Thyroid gland (tissue), 4 donors: ENCODE measurements around the gene BRD4. TPM values are rescaled to one million over a fixed set of nuclear protein-coding genes. Genes with fewer than 3 reads are reported as not detected.
"Not testable (repeated sequence)": the region's sequence is repeated elsewhere in the genome, so short reads cannot be mapped to it uniquely, and the experiment has no call there.

Source experiments
- DNase-seq, 2 donors: peaks; one replicate each; pipeline ENCODE4 v3.0.0-alpha.2; 2019
- H3K27ac ChIP-seq, 3 donors: fragments of 200-600 bp; sonication (generic); 1 replicate in 2 of 3; 2 replicates in 1 of 3; pipeline ENCODE4 v1.5.1; 2016 to 2019; ENCODE audit warnings: mild to moderate bottlenecking in 1 of 3, moderate library complexity in 1 of 3
- H3K27me3 ChIP-seq: fragments of 200-600 bp; sonication (generic); one replicate; pipeline ENCODE4 v1.5.1; 2019
- H3K36me3 ChIP-seq, 2 donors: fragments of 200-600 bp; sonication (generic); one replicate each; pipeline ENCODE4 v1.5.1; 2016 to 2019
- H3K4me1 ChIP-seq, 2 donors: fragments of 200-600 bp; sonication (generic); one replicate each; pipeline ENCODE4 v1.5.1; 2017 to 2019
- H3K4me3 ChIP-seq, 3 donors: fragments of 200-600 bp; sonication (generic); replicated peaks in 1 of 3; 1 replicate in 2 of 3; 2 replicates in 1 of 3; pipeline ENCODE4 v1.5.1; 2016; ENCODE audit warnings: mild to moderate bottlenecking in 1 of 3
- H3K9me3 ChIP-seq: fragments of 200-600 bp; sonication (generic); one replicate; pipeline ENCODE4 v1.5.1; 2017
- CTCF ChIP-seq, 6 experiments: fragments of 200-600 bp in 3 of 6; fragments of 450-650 bp in 3 of 6; sonication (generic) in 3 of 6; IDR thresholded peaks; one replicate each; pipeline ENCODE4 v1.5.1; 2016 to 2019; ENCODE audit warnings: antibody characterized with exemption in 6 of 6, mild to moderate bottlenecking in 2 of 6, inconsistent platforms in 1 of 6, moderate library complexity in 1 of 6
- POLR2A ChIP-seq, 2 donors: fragments of 450-650 bp; IDR thresholded peaks; one replicate each; pipeline ENCODE4 v1.6.1; 2017; ENCODE audit warnings: antibody characterized with exemption in 2 of 2, mild to moderate bottlenecking in 2 of 2, moderate library complexity in 1 of 2
- WGBS, 2 donors: methylation state at CpG; one replicate each; pipeline ENCODE4 v1.1.5; 2017; 5-methylcytosine and 5-hydroxymethylcytosine counted together
- intact Hi-C: fragments of 100-400 bp; cut with DNase I; formaldehyde crosslinking; loops from one replicate; pipeline ENCODE4 v1.15.1; 2023
- total RNA-seq, 4 donors: library from RNA; depleted of rRNA; stranded (reverse); fragments of >200 nt; gene quantifications; one replicate each; pipeline ENCODE4 v1.2.3, GENCODE V29; 2016

BRD4 gene
- total RNA-seq, 4 donors from 2014 or later = 20.8 to 78.1 (median 32.4) TPM

GRCh38 chr19:15360015-15360414, 27.7 kb upstream of the BRD4 start:
- DNase-seq, H3K27me3 ChIP-seq, H3K4me3 ChIP-seq, intact Hi-C loops, H3K4me1 ChIP-seq, H3K9me3 ChIP-seq, H3K27ac ChIP-seq: not testable (repeated sequence)
- 79 to 87% methylated on average over 4 of the region's 4 CpGs for WGBS, 2 donors
- H3K36me3 ChIP-seq = peaks cover 63 to 64% of the 10 kb centered on the region in 2 donors

- 85 to 92% methylated on average over 3 of the region's 3 CpGs for WGBS, 2 donors
- intact Hi-C loops = no loop called here
Measured at GRCh38 chr19:15358918-15359317, 26.6 kb upstream of the BRD4 start.

GRCh38 chr19:15357906-15358305, 25.6 kb upstream of the BRD4 start:
- Histone ChIP-seq H3K9me3 (no peaks in the 10 kb centered on the region), H3K4me1 (no peaks in the 10 kb centered on the region), H3K36me3 (peaks cover 61 to 76% of the 10 kb centered on the region in 2 donors), H3K27me3 (no peaks in the 10 kb centered on the region), H3K27ac (no peak overlapping the region), H3K4me3 (no peak overlapping the region)
- 97 to 99% methylated on average over 4 of the region's 4 CpGs for WGBS, 2 donors
- DNase-seq = no peak
- TF ChIP-seq CTCF (IDR thresholded peaks at IDR 0.05) = no peak
- intact Hi-C loops = no loop called here

More at GRCh38 chr19:15358918-15359317, 26.6 kb upstream of the BRD4 start:
- DNase-seq = no peak
- Histone ChIP-seq H3K9me3 (no peaks in the 10 kb centered on the region), H3K27ac (no peak overlapping the region), H3K27me3 (no peaks in the 10 kb centered on the region), H3K4me1 (no peaks in the 10 kb centered on the region), H3K36me3 (peaks cover 61 to 69% of the 10 kb centered on the region in 2 donors), H3K4me3 (no peak overlapping the region)
- no peak for TF ChIP-seq POLR2A (IDR thresholded peaks at IDR 0.05)
- TF ChIP-seq CTCF (IDR thresholded peaks at IDR 0.05) = no peak

GRCh38 chr19:15354566-15355296, 22.4 kb upstream of the BRD4 start:
- Histone ChIP-seq H3K27me3 (no peaks in the 10 kb centered on the region), H3K9me3 (no peaks in the 10 kb centered on the region), H3K4me1 (no peaks in the 10 kb centered on the region), H3K27ac (no peak overlapping the region), H3K36me3 (peaks cover 42 to 55% of the 10 kb centered on the region in 2 donors), H3K4me3 (no peak overlapping the region)
- no peak for DNase-seq
- TF ChIP-seq CTCF (IDR thresholded peaks at IDR 0.05) = no peak
- no peak for TF ChIP-seq POLR2A (IDR thresholded peaks at IDR 0.05)
- 85 to 90% methylated on average over 27 of the region's 27 CpGs for WGBS, 2 donors
- intact Hi-C loops = no loop called here

- Histone ChIP-seq H3K27me3 (no peaks in the 10 kb centered on the region), H3K36me3 (peaks cover 34 to 46% of the 10 kb centered on the region in 2 donors), H3K4me1 (no peaks in the 10 kb centered on the region), H3K4me3 (no peak overlapping the region), H3K27ac (no peak overlapping the region), H3K9me3 (no peaks in the 10 kb centered on the region)
- no peak for DNase-seq
- TF ChIP-seq POLR2A (IDR thresholded peaks at IDR 0.05) = no peak
- no peak for TF ChIP-seq CTCF (IDR thresholded peaks at IDR 0.05)
- 85 to 87% methylated on average over 4 of the region's 4 CpGs for WGBS, 2 donors
- intact Hi-C loops = no loop called here
Measured at GRCh38 chr19:15353908-15354307, 21.6 kb upstream of the BRD4 start.

GRCh38 chr19:15352535-15352934, 20.2 kb upstream of the BRD4 start:
- H3K36me3 ChIP-seq = peaks cover 24 to 33% of the 10 kb centered on the region in 2 donors
- intact Hi-C loops = not testable (repeated sequence)

GRCh38 chr19:15341328-15341727, 9.0 kb upstream of the BRD4 start:
- H3K36me3 ChIP-seq, H3K27ac ChIP-seq, intact Hi-C loops, H3K4me1 ChIP-seq, H3K27me3 ChIP-seq, H3K9me3 ChIP-seq, H3K4me3 ChIP-seq, DNase-seq: not testable (repeated sequence)
- WGBS, 2 donors = 97 to 98% methylated on average over 11 of the region's 11 CpGs

More at GRCh38 chr19:15352535-15352934, 20.2 kb upstream of the BRD4 start:
- H3K27ac ChIP-seq, H3K4me1 ChIP-seq, H3K27me3 ChIP-seq, DNase-seq, H3K9me3 ChIP-seq, H3K4me3 ChIP-seq: not testable (repeated sequence)
- WGBS, 2 donors = 93 to 95% methylated on average over 8 of the region's 8 CpGs
